K562 (cell line): ENCODE measurements around the gene PCDHGC4. TPM values are rescaled to one million over a fixed set of nuclear protein-coding genes. Genes with fewer than 3 reads are reported as not detected.

Experiments
- ATAC-seq: fragments of 200-7000 bp; cut with Tn5 transposase; 3 replicates; pipeline ENCODE4 v1.9.1; 2020; ENCODE audit warnings: moderate library complexity
- BruUV-seq: library from RNA; stranded (reverse); fragments of 400-500 nt; replicated peaks from 2 replicates; lab custom pipeline; 2021; lab: Mats Ljungman, UMichigan
- CTCF ChIA-PET: fragments of 300-600 bp; formaldehyde crosslinking; extraction: SDS; loops from one replicate; lab custom pipeline; 2021; ENCODE audit warnings: low intra/inter-chr PET ratio; lab: Yijun Ruan, JAX
- POLR2A ChIA-PET: fragments of 300-600, 350-650 bp; sonication (Branson Sonifier 250); formaldehyde crosslinking; extraction: SDS; loops from one replicate; lab custom pipeline; 2021; ENCODE audit warnings: antibody characterized with exemption, inconsistent platforms; lab: Yijun Ruan, JAX
- DNase-seq, 4 experiments: peaks; one replicate each; pipeline versions ENCODE4 v3.0.0 to v3.0.0-alpha.2; 2011 to 2018; ENCODE audit warnings: low spot score in 3 of 4, mixed read lengths in 3 of 4; ENCODE audit errors: extremely low read depth in 1 of 4
- FAIRE-seq: peaks from 2 replicates; lab custom pipeline; 2011; peaks lifted over from hg19 to GRCh38; lab: Jason Lieb, UNC
- H2AFZ ChIP-seq: 2 replicates; pipeline ENCODE4 v1.6.0; 2011; ENCODE audit warnings: low read depth, low read length, control low read depth, inconsistent platforms
- H3K27ac ChIP-seq: fragments of 200-600 bp; 3 replicates; pipeline ENCODE4 v1.8.0; 2011; ENCODE audit warnings: low read depth, mild to moderate bottlenecking, control low read depth, inconsistent platforms, low read length, moderate library complexity, mixed read lengths; ENCODE audit errors: extremely low read depth
- H3K27me3 ChIP-seq, 2 experiments: fragments of 300-600 bp in 1 of 2; 2 replicates in 1 of 2; 3 replicates in 1 of 2; pipeline versions ENCODE4 v1.6.0 to v1.8.0; 2011; ENCODE audit warnings: inconsistent platforms in 2 of 2, low read length in 2 of 2, mild to moderate bottlenecking in 1 of 2, mixed read lengths in 1 of 2, moderate library complexity in 1 of 2; ENCODE audit not compliant: control insufficient read depth in 2 of 2, insufficient read depth in 2 of 2
- H3K36me3 ChIP-seq: fragments of 300-600 bp; 3 replicates; pipeline ENCODE4 v1.8.0; 2011; ENCODE audit warnings: mild to moderate bottlenecking, low read length, inconsistent platforms; ENCODE audit not compliant: control insufficient read depth, insufficient read depth
- H3K4me1 ChIP-seq, 2 experiments: fragments of 200-600 bp in 1 of 2; replicated peaks in 1 of 2; 2 replicates in 1 of 2; 3 replicates in 1 of 2; pipeline versions ENCODE4 v1.5.1 to v1.8.0; 2011; ENCODE audit warnings: inconsistent platforms in 2 of 2, low read length in 2 of 2, mild to moderate bottlenecking in 1 of 2, mixed read lengths in 1 of 2, moderate library complexity in 1 of 2; ENCODE audit not compliant: control insufficient read depth in 2 of 2, insufficient read depth in 2 of 2
- H3K4me2 ChIP-seq: 2 replicates; pipeline ENCODE4 v1.6.1; 2011; ENCODE audit warnings: low read length, control low read depth, inconsistent platforms, mixed read lengths; ENCODE audit not compliant: insufficient read depth
- H3K4me3 ChIP-seq: fragments of 200-600 bp; sonication (generic), shearing (Covaris generic); 2 replicates; pipeline ENCODE4 v1.5.1; 2016; ENCODE audit warnings: control low read depth, inconsistent platforms
- H3K79me2 ChIP-seq: fragments of 200-600 bp; 3 replicates; pipeline ENCODE4 v1.8.0; 2011; ENCODE audit warnings: low read length, inconsistent platforms; ENCODE audit not compliant: control insufficient read depth, insufficient read depth
- H3K9ac ChIP-seq, 2 experiments: 2 replicates each; pipeline versions ENCODE4 v1.6.0 to v1.6.1; 2011; ENCODE audit warnings: low read depth in 2 of 2, low read length in 2 of 2, control low read depth in 1 of 2, inconsistent platforms in 1 of 2, mild to moderate bottlenecking in 1 of 2, mixed read lengths in 1 of 2; ENCODE audit not compliant: insufficient read depth in 1 of 2
- H3K9me1 ChIP-seq: one replicate; pipeline ENCODE4 v1.6.0; 2011; ENCODE audit warnings: inconsistent platforms, mild to moderate bottlenecking, low read length, moderate library complexity; ENCODE audit not compliant: control insufficient read depth, insufficient read depth
- H3K9me3 ChIP-seq: replicated peaks from 2 replicates; pipeline ENCODE4 v1.5.1; 2011; ENCODE audit warnings: low read depth, low read length, inconsistent platforms; ENCODE audit not compliant: control insufficient read depth, insufficient read depth
- H4K20me1 ChIP-seq: replicated peaks from 2 replicates; pipeline ENCODE4 v1.6.1; 2011; ENCODE audit warnings: low read length, inconsistent platforms, mixed read lengths; ENCODE audit not compliant: control insufficient read depth, insufficient read depth
- CTCF ChIP-seq, 3 experiments: IDR thresholded peaks in 2 of 3; conservative IDR thresholded peaks in 1 of 3; 2 replicates each; pipeline ENCODE4 v1.5.1; 2011 to 2012; ENCODE audit warnings: low read length in 3 of 3, mild to moderate bottlenecking in 3 of 3, control low read depth in 2 of 3, improper control_type of control experiment in 1 of 3, inconsistent platforms in 1 of 3, low read depth in 1 of 3, mixed read lengths in 1 of 3, moderate library complexity in 1 of 3; ENCODE audit not compliant: insufficient read depth in 2 of 3
- HOMEZ ChIP-seq: fragments of 250-450 bp; sonication (Bioruptor Pico); IDR thresholded peaks from 2 replicates; pipeline ENCODE4 v1.4.0; 2020; ENCODE audit warnings: mild to moderate bottlenecking, moderate library complexity
- ZEB2 ChIP-seq: fragments of 450-650 bp; IDR thresholded peaks from 2 replicates; pipeline ENCODE4 v1.6.1; 2016
- WGBS: fragments of 100-300 bp; shearing (Covaris generic); methylation state at CpG from one replicate; pipeline ENCODE4 v1.1.6; 2016; ENCODE audit warnings: low coverage, mixed read lengths; ENCODE audit not compliant: insufficient coverage; ENCODE audit errors: missing lambda C conversion rate; 5-methylcytosine and 5-hydroxymethylcytosine counted together
- in situ Hi-C: fragments of 300-500 bp; cut with MboI; formaldehyde crosslinking; loops from 4 replicates; pipeline ENCODE4 v1.15.0; 2018; ENCODE audit warnings: inconsistent platforms, mixed read lengths
- intact Hi-C: fragments of 100-400 bp; cut with micrococcal nuclease; formaldehyde crosslinking; loops from 2 replicates; pipeline ENCODE4 v1.14.2; 2022
- polyA plus RNA-seq, 8 experiments: library from polyadenylated mRNA; depleted of rRNA in 4 of 8; stranded (reverse) in 5 of 8; unstranded in 3 of 8; fragments of >200 nt; fragmentation: Nextera tagmentation in 2 of 8; fragmentation: Illumina TruSeq in 1 of 8; extraction: Ambion mirVana in 2 of 8; extraction: Trizol in 1 of 8; gene quantifications; 2 replicates each; pipeline versions ENCODE4 v1.2.1 to v1.2.3, GENCODE V29; 2011 to 2014; ENCODE audit warnings: inconsistent platforms in 1 of 8, missing spikeins in 1 of 8
- total RNA-seq, 7 experiments: library from RNA; depleted of rRNA in 6 of 7; stranded (reverse); fragments of >200 nt in 6 of 7; fragmentation: Illumina TruSeq in 2 of 7; extraction: Trizol in 2 of 7; gene quantifications; 2 replicates each; pipeline versions ENCODE4 v1.2.1 to v1.2.3, GENCODE V29; 2011 to 2021; ENCODE audit warnings: low replicate concordance in 1 of 7

PCDHGC4 gene
- total and polyA plus RNA-seq, 9 of the 15 experiments (the other 6 are each of a cell fraction or from before 2014, with no cell fraction given) = 0.05 TPM; not detected in 8

- Histone ChIP-seq H3K27ac (no peak overlapping the region), H2AFZ (no peak overlapping the region), H3K4me3 (no peak overlapping the region), H3K9ac (no peak overlapping the region), H3K4me1 (peaks cover 0 to 14% of the 10 kb centered on the region in 2 experiments; a peak in 1 of 5 replicates), H3K36me3 (no peaks in the 10 kb centered on the region), H3K79me2 (no peaks in the 10 kb centered on the region), H3K9me1 (no peaks in the 10 kb centered on the region), H3K27me3 (peaks cover 20 to 32% of the 10 kb centered on the region in 2 experiments; a peak in 4 of 5 replicates), H3K9me3 (no peaks in the 10 kb centered on the region), H4K20me1 (no peaks in the 10 kb centered on the region; the same call in 1 of the 2 replicates), H3K4me2 (no peak overlapping the region)
- ChIA-PET POLR2A (no interaction called here), CTCF (no interaction called here)
- ATAC-seq = no peak
- intact Hi-C loops = no loop called here
- DNase-seq = peak in 1 of 4 experiments; percentile 7
- TF ChIP-seq CTCF (IDR thresholded peaks at IDR 0.05 in 2 of 3, conservative IDR thresholded peaks at IDR 0.05 in 1 of 3; ENCODE audit: insufficient read depth in 2 of 3, low read depth in 1 of 3, low read length in 3 of 3) = 0 out of 6 replicates have a peak, but pooled peaks of 1 of the 3 experiments have one; percentile 24
- TF ChIP-seq HOMEZ (CRISPR knock-in tag) = no peak
- peak; percentile 92 for TF ChIP-seq ZEB2
- no peak for FAIRE-seq
- in situ Hi-C loops = no loop called here
- 12% methylated on average over 20 of the region's 20 CpGs for WGBS
- no TSS peak for BruUV-seq
Measured at GRCh38 chr5:141478321-141478945, 6.4 kb upstream of the PCDHGC4 start.
